Uterus (tissue), 2 donors: Measurements from ENCODE around the gene SELE.

Source experiments
- POLR2A ChIP-seq, 2 donors: fragments of 450-650 bp; IDR thresholded peaks; one replicate each; pipeline ENCODE4 v1.6.1; 2016; ENCODE audit warnings: antibody characterized with exemption in 2 of 2, mild to moderate bottlenecking in 1 of 2, moderate library complexity in 1 of 2
- TF ChIP-seq, protein P1 (sequence below), 4 experiments: fragments of 200-600 bp in 2 of 4; fragments of 450-650 bp in 2 of 4; sonication (generic) in 2 of 4; IDR thresholded peaks; one replicate each; pipeline ENCODE4 v1.5.1; 2016 to 2019; ENCODE audit warnings: antibody characterized with exemption in 4 of 4, mild to moderate bottlenecking in 2 of 4, moderate library complexity in 1 of 4

- TF ChIP-seq, protein P1, sequence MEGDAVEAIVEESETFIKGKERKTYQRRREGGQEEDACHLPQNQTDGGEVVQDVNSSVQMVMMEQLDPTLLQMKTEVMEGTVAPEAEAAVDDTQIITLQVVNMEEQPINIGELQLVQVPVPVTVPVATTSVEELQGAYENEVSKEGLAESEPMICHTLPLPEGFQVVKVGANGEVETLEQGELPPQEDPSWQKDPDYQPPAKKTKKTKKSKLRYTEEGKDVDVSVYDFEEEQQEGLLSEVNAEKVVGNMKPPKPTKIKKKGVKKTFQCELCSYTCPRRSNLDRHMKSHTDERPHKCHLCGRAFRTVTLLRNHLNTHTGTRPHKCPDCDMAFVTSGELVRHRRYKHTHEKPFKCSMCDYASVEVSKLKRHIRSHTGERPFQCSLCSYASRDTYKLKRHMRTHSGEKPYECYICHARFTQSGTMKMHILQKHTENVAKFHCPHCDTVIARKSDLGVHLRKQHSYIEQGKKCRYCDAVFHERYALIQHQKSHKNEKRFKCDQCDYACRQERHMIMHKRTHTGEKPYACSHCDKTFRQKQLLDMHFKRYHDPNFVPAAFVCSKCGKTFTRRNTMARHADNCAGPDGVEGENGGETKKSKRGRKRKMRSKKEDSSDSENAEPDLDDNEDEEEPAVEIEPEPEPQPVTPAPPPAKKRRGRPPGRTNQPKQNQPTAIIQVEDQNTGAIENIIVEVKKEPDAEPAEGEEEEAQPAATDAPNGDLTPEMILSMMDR (IDR thresholded peaks at IDR 0.05) = no peak
- no peak for TF ChIP-seq POLR2A (IDR thresholded peaks at IDR 0.05)
These were observed 16.2 kb upstream of the SELE start for GRCh38 chr1:169750041-169750440.
